WTC11 (cell line): Measurements from ENCODE around the gene KLHL22. TPM values are rescaled to one million over a fixed set of nuclear protein-coding genes. Genes with fewer than 3 reads are reported as not detected.

Experiments used
- ATAC-seq: fragments of 200-7000 bp; cut with Tn5 transposase; 2 replicates; pipeline ENCODE4 v1.10.0; 2021; ENCODE audit warnings: mild to moderate bottlenecking, moderate library complexity
- Bru-seq: library from RNA; stranded (reverse); fragments of 400-500 nt; gene quantifications from one replicate; lab custom pipeline; 2021; lab: Mats Ljungman, UMichigan
- CTCF ChIA-PET: fragments of 300-600 bp; sonication (Branson Sonifier 250); formaldehyde crosslinking; loops from one replicate; lab custom pipeline; 2021; ENCODE audit warnings: antibody characterized with exemption; lab: Charles Lee
- POLR2A ChIA-PET: fragments of 350-600 bp; sonication (Branson Sonifier 250); formaldehyde crosslinking; loops from one replicate; lab custom pipeline; 2021; ENCODE audit warnings: antibody characterized with exemption; lab: Charles Lee
- DNase-seq: peaks from one replicate; pipeline ENCODE4 v3.0.0; 2021; ENCODE audit warnings: low spot score
- H3K27ac Mint-ChIP-seq: 2 replicates; pipeline ENCODE4 v1.8.0; 2021; ENCODE audit warnings: mixed read lengths
- H3K27me3 Mint-ChIP-seq: 2 replicates; pipeline ENCODE4 v1.8.0; 2021; ENCODE audit warnings: low read depth, mild to moderate bottlenecking, moderate library complexity, mixed read lengths
- H3K36me3 Mint-ChIP-seq: 2 replicates; pipeline ENCODE4 v1.8.0; 2021; ENCODE audit warnings: mixed read lengths
- H3K4me1 Mint-ChIP-seq: 2 replicates; pipeline ENCODE4 v1.8.0; 2022; ENCODE audit warnings: mixed read lengths
- H3K4me3 Mint-ChIP-seq: 2 replicates; pipeline ENCODE4 v1.8.0; 2021; ENCODE audit warnings: mild to moderate bottlenecking, moderate library complexity, mixed read lengths
- H3K9me3 Mint-ChIP-seq: 2 replicates; pipeline ENCODE4 v1.8.0; 2021; ENCODE audit warnings: mixed read lengths
- AR ChIP-seq: fragments of 250-450 bp; sonication (Bioruptor Pico); IDR thresholded peaks from 2 replicates; pipeline ENCODE4 v1.9.0; 2021; ENCODE audit warnings: mild to moderate bottlenecking
- CBFB ChIP-seq: sonication (generic); formaldehyde crosslinking; IDR thresholded peaks from 2 replicates; pipeline ENCODE4 v1.8.1; 2022; ENCODE audit warnings: mild to moderate bottlenecking, low read depth, missing genetic modification reagents
- CREM ChIP-seq: sonication (generic); formaldehyde crosslinking; IDR thresholded peaks from 2 replicates; pipeline ENCODE4 v1.8.1; 2022; ENCODE audit warnings: mild to moderate bottlenecking, missing genetic modification reagents, moderate library complexity
- E2F4 ChIP-seq: sonication (generic); formaldehyde crosslinking; IDR thresholded peaks from 2 replicates; pipeline ENCODE4 v1.8.1; 2022; ENCODE audit warnings: low read depth, mild to moderate bottlenecking, moderate library complexity, missing genetic modification reagents, borderline replicate concordance
- ELF4 ChIP-seq: sonication (generic); formaldehyde crosslinking; IDR thresholded peaks from 2 replicates; pipeline ENCODE4 v1.8.1; 2022; ENCODE audit warnings: low read depth, mild to moderate bottlenecking, moderate library complexity, missing genetic modification reagents
- ESRRA ChIP-seq: sonication (generic); formaldehyde crosslinking; IDR thresholded peaks from 2 replicates; pipeline ENCODE4 v1.8.1; 2022; ENCODE audit warnings: mild to moderate bottlenecking, missing genetic modification reagents, borderline replicate concordance
- FOXK1 ChIP-seq: sonication (generic); formaldehyde crosslinking; IDR thresholded peaks from 2 replicates; pipeline ENCODE4 v1.8.0; 2022; ENCODE audit warnings: mild to moderate bottlenecking, moderate library complexity, missing genetic modification reagents
- GABPB1 ChIP-seq: sonication (generic); formaldehyde crosslinking; IDR thresholded peaks from 2 replicates; pipeline ENCODE4 v1.8.1; 2023; ENCODE audit warnings: mild to moderate bottlenecking, missing genetic modification reagents
- GTF2I ChIP-seq: fragments of 250-450 bp; sonication (Bioruptor Pico); conservative IDR thresholded peaks from 2 replicates; pipeline ENCODE4 v1.4.0; 2021; ENCODE audit warnings: mild to moderate bottlenecking
- HMGXB4 ChIP-seq: sonication (generic); formaldehyde crosslinking; IDR thresholded peaks from 2 replicates; pipeline ENCODE4 v1.8.1; 2023; ENCODE audit warnings: mild to moderate bottlenecking, moderate library complexity, missing genetic modification reagents
- IRF1 ChIP-seq: sonication (generic); formaldehyde crosslinking; IDR thresholded peaks from 2 replicates; pipeline ENCODE4 v1.8.0; 2023; ENCODE audit warnings: missing genetic modification reagents
- NFE2L1 ChIP-seq: sonication (generic); formaldehyde crosslinking; IDR thresholded peaks from 2 replicates; pipeline ENCODE4 v1.8.1; 2023; ENCODE audit warnings: missing genetic modification reagents
- NFYB ChIP-seq: sonication (generic); formaldehyde crosslinking; conservative IDR thresholded peaks from 2 replicates; pipeline ENCODE4 v1.8.0; 2022; ENCODE audit warnings: low read depth, missing genetic modification reagents
- NR2C2 ChIP-seq: sonication (generic); formaldehyde crosslinking; IDR thresholded peaks from 2 replicates; pipeline ENCODE4 v1.8.0; 2022; ENCODE audit warnings: mild to moderate bottlenecking, missing genetic modification reagents
- SMAD4 ChIP-seq: sonication (generic); formaldehyde crosslinking; IDR thresholded peaks from 2 replicates; pipeline ENCODE4 v1.8.0; 2022; ENCODE audit warnings: mild to moderate bottlenecking, missing genetic modification reagents
- SP1 ChIP-seq: sonication (generic); formaldehyde crosslinking; conservative IDR thresholded peaks from 2 replicates; pipeline ENCODE4 v1.8.1; 2022; ENCODE audit warnings: missing genetic modification reagents
- TEAD1 ChIP-seq: sonication (generic); formaldehyde crosslinking; IDR thresholded peaks from 2 replicates; pipeline ENCODE4 v1.8.0; 2022; ENCODE audit warnings: mild to moderate bottlenecking, missing genetic modification reagents
- TEAD4 ChIP-seq: sonication (generic); formaldehyde crosslinking; IDR thresholded peaks from 2 replicates; pipeline ENCODE4 v1.8.0; 2022; ENCODE audit warnings: mild to moderate bottlenecking, missing genetic modification reagents
- USF2 ChIP-seq: sonication (generic); formaldehyde crosslinking; IDR thresholded peaks from 2 replicates; pipeline ENCODE4 v1.8.1; 2023; ENCODE audit warnings: mild to moderate bottlenecking, missing genetic modification reagents, moderate library complexity
- ZNF219 ChIP-seq: sonication (generic); formaldehyde crosslinking; IDR thresholded peaks from 2 replicates; pipeline ENCODE4 v1.8.0; 2023; ENCODE audit warnings: missing genetic modification reagents, mild to moderate bottlenecking, borderline replicate concordance
- ZNF232 ChIP-seq: sonication (generic); formaldehyde crosslinking; IDR thresholded peaks from 2 replicates; pipeline ENCODE4 v1.8.0; 2022; ENCODE audit warnings: mild to moderate bottlenecking, missing genetic modification reagents
- ZNF281 ChIP-seq: sonication (generic); formaldehyde crosslinking; IDR thresholded peaks from 2 replicates; pipeline ENCODE4 v1.8.0; 2023; ENCODE audit warnings: mild to moderate bottlenecking, missing genetic modification reagents
- ZNF396 ChIP-seq: fragments of 250-450 bp; sonication (Bioruptor Pico); IDR thresholded peaks from 2 replicates; pipeline ENCODE4 v1.8.0; 2021; ENCODE audit warnings: mild to moderate bottlenecking, moderate library complexity, borderline replicate concordance
- ZSCAN18 ChIP-seq: fragments of 250-450 bp; sonication (Bioruptor Pico); IDR thresholded peaks from 2 replicates; pipeline ENCODE4 v2.1.2; 2022; ENCODE audit warnings: mild to moderate bottlenecking, moderate library complexity
- long read RNA-seq, 3 experiments: library from RNA in 1 of 3; library from capped mRNA in 1 of 3; library from polyadenylated mRNA in 1 of 3; unstranded in 2 of 3; stranded (forward) in 1 of 3; transcript quantifications; one replicate each; pipeline ENCODE4 v2.0.0, GENCODE V29; 2021
- total RNA-seq: library from RNA; stranded (reverse); gene quantifications from 3 replicates; pipeline ENCODE4 v1.2.3, GENCODE V29; 2021

KLHL22 gene
- total RNA-seq (9.9 to 15.7 TPM (median 12.1 TPM) in 3 replicates), Bru-seq, nascent RNA (percentile 56 among the genes with signal in this experiment)
- long read RNA-seq, experiment 1, partial matches to known transcripts = 6 of 14 reads
- long read RNA-seq, experiment 1, other reads (novel, unspliced or antisense) = 6 of 14 reads
- long read RNA-seq, experiment 2, partial matches to known transcripts = 4 of 11 reads
- long read RNA-seq, experiment 2, other reads (novel, unspliced or antisense) = 4 of 11 reads
- long read RNA-seq, experiment 3, partial matches to known transcripts = 0 of 3 reads
- long read RNA-seq, experiment 3, other reads (novel, unspliced or antisense) = 0 of 3 reads

- Mint-ChIP-seq H3K9me3 (no peaks in the 10 kb centered on the region), H3K4me1 (peaks cover 16% of the 10 kb centered on the region), H3K36me3 (peaks cover 10% of the 10 kb centered on the region), H3K27me3 (peaks cover 25% of the 10 kb centered on the region), H3K27ac (peak within 1 kb of the TSS; percentile 85), H3K4me3 (peak within 1 kb of the TSS; percentile 92)
- CTCF ChIA-PET = interaction anchor here (0.7 to 1.3 kb wide), 1 partner anchor 77 kb away, joined by 3 to 4 read pairs; no protein-coding TSS in a partner anchor
- ATAC-seq (peak; percentile 16), DNase-seq (no peak)
- POLR2A ChIA-PET = no interaction called here
- TF ChIP-seq E2F4 (CRISPR knock-in tag) (0 out of 2 replicates have a peak, but pooled peaks have one; percentile 19), ESRRA (CRISPR knock-in tag) (0 out of 2 replicates have a peak, but pooled peaks have one; percentile 33), SMAD4 (no peak), SP1 (CRISPR knock-in tag) (peak; percentile 7; the same call in 1 of the 2 replicates), AR (no peak), ZNF396 (CRISPR knock-in tag) (no peak), NFE2L1 (no peak), ZNF232 (no peak), USF2 (CRISPR knock-in tag) (no peak), NFYB (CRISPR knock-in tag) (no peak; the same call in 1 of the 2 replicates), CREM (CRISPR knock-in tag) (0 out of 2 replicates have a peak, but pooled peaks have one; percentile 33), TEAD1 (CRISPR knock-in tag) (no peak; the same call in 1 of the 2 replicates), IRF1 (CRISPR knock-in tag) (no peak), ZNF281 (no peak), ZNF219 (CRISPR knock-in tag) (no peak), CBFB (CRISPR knock-in tag) (no peak), GTF2I (CRISPR knock-in tag) (no peak), GABPB1 (CRISPR knock-in tag) (no peak), NR2C2 (CRISPR knock-in tag) (no peak), HMGXB4 (CRISPR knock-in tag) (peak; percentile 53; the same call in 1 of the 2 replicates), TEAD4 (CRISPR knock-in tag) (no peak), ELF4 (no peak), FOXK1 (CRISPR knock-in tag) (peak; percentile 53), ZSCAN18 (no peak)
These were observed at the start of gene KLHL22 for GRCh38 chr22:20494978-20495860. KLHL22 (minus strand) TSS chr22:20495795; CDS start chr22:20489211, 6,584 bp downstream.
